Immature natural killer cell (primary cell): Measurements from ENCODE around the gene LMNTD1. TPM values are rescaled to one million over a fixed set of nuclear protein-coding genes. Genes with fewer than 3 reads are reported as not detected.

Source experiments
- DNase-seq, 3 donors: peaks; one replicate each; pipeline ENCODE4 v3.0.0; 2022; ENCODE audit warnings: mixed read lengths in 1 of 3
- H3K27ac Mint-ChIP-seq, 6 donors: one replicate each; pipeline ENCODE4 v1.8.0; 2020; ENCODE audit warnings: mixed read lengths in 6 of 6, mild to moderate bottlenecking in 5 of 6, inconsistent platforms in 4 of 6, moderate library complexity in 3 of 6
- H3K27me3 Mint-ChIP-seq, 3 donors: one replicate each; pipeline ENCODE4 v1.8.0; 2020 to 2021; ENCODE audit warnings: low read depth in 3 of 3, mild to moderate bottlenecking in 3 of 3, mixed read lengths in 3 of 3, moderate library complexity in 3 of 3, inconsistent platforms in 1 of 3
- H3K36me3 Mint-ChIP-seq, 3 donors: one replicate each; pipeline ENCODE4 v1.8.0; 2020; ENCODE audit warnings: mixed read lengths in 3 of 3, inconsistent platforms in 2 of 3, mild to moderate bottlenecking in 2 of 3
- H3K4me1 Mint-ChIP-seq, 2 donors: one replicate each; pipeline ENCODE4 v1.8.0; 2020; ENCODE audit warnings: inconsistent platforms in 2 of 2, mild to moderate bottlenecking in 2 of 2, mixed read lengths in 2 of 2, moderate library complexity in 1 of 2
- H3K4me3 Mint-ChIP-seq, 5 donors: one replicate each; pipeline ENCODE4 v1.8.0; 2020; ENCODE audit warnings: mild to moderate bottlenecking in 5 of 5, mixed read lengths in 5 of 5, inconsistent platforms in 3 of 5, moderate library complexity in 3 of 5
- H3K9me3 Mint-ChIP-seq, 6 donors: one replicate each; pipeline ENCODE4 v1.8.0; 2020; ENCODE audit warnings: mild to moderate bottlenecking in 6 of 6, mixed read lengths in 6 of 6, inconsistent platforms in 4 of 6, moderate library complexity in 3 of 6
- polyA plus RNA-seq, 3 donors: library from polyadenylated mRNA; unstranded; fragments of 300-500 nt; fragmentation: Illumina TruSeq; gene quantifications; one replicate each; pipeline ENCODE4 v1.2.3, GENCODE V29; 2021

The LMNTD1 gene
- polyA plus RNA-seq, 3 donors from 2014 or later = not detected

- Mint-ChIP-seq H3K4me1 (no peaks in the 10 kb centered on the region), H3K27me3 (peaks cover 0 to 3% (median 1%) of the 10 kb centered on the region in 3 donors), H3K36me3 (peaks cover 0 to 4% (median 0%) of the 10 kb centered on the region in 3 donors), H3K9me3 (peaks cover 0 to 5% (median under 1%) of the 10 kb centered on the region in 6 donors), H3K4me3 (no peak overlapping the region), H3K27ac (no peak overlapping the region)
- DNase-seq = no peak
Observed at GRCh38 chr12:25578411-25579143, 25.5 kb upstream of the LMNTD1 start.

DNA sequence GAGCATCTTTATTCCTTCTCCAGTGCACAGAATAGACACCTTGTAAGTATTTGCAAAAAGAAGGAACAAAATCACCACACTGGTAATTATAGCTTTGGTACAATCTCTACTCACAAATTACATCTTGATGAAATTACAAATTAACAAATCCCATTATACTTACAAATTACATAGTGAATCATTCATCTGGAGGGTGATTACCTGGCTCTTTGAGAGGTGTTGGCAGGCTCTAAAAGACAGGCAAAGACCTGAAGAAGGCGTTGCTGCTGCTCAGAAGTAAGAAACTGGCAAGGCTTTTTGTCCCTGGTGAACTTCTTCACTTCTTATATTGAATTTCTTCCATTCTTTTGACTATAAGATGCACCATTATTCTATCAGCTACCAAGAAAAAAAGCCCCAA is 21.7 kb upstream of the LMNTD1 start:
- H3K27ac Mint-ChIP-seq = no peak overlapping the region
- H3K27me3 Mint-ChIP-seq = peaks cover 0 to 3% (median 1%) of the 10 kb centered on the region in 3 donors
- H3K4me1 Mint-ChIP-seq = no peaks in the 10 kb centered on the region
- H3K9me3 Mint-ChIP-seq = peaks cover 0 to 4% (median under 1%) of the 10 kb centered on the region in 6 donors
- H3K4me3 Mint-ChIP-seq = no peak overlapping the region
- DNase-seq = no peak
- H3K36me3 Mint-ChIP-seq = peaks cover 0 to 4% (median 0%) of the 10 kb centered on the region in 3 donors

- Mint-ChIP-seq H3K9me3 (peaks cover 0 to 2% (median 0%) of the 10 kb centered on the region in 6 donors), H3K4me3 (no peak overlapping the region), H3K36me3 (peaks cover 0 to 4% (median 0%) of the 10 kb centered on the region in 3 donors), H3K4me1 (no peaks in the 10 kb centered on the region), H3K27me3 (peaks cover 0 to 3% (median 1%) of the 10 kb centered on the region in 3 donors), H3K27ac (no peak overlapping the region)
- no peak for DNase-seq
Observed at GRCh38 chr12:25573346-25573745, 20.3 kb upstream of the LMNTD1 start.

GRCh38 chr12:25570418-25570817 is 17.3 kb upstream of the LMNTD1 start:
- Mint-ChIP-seq H3K9me3 (no peaks in the 10 kb centered on the region), H3K4me3 (no peak overlapping the region), H3K4me1 (no peaks in the 10 kb centered on the region), H3K27ac (no peak overlapping the region), H3K36me3 (no peaks in the 10 kb centered on the region), H3K27me3 (peaks cover 0 to 5% (median 2%) of the 10 kb centered on the region in 3 donors)
- no peak for DNase-seq

- peaks cover 0 to under 1% (median 0%) of the 10 kb centered on the region in 3 donors for H3K36me3 Mint-ChIP-seq
- H3K4me3 Mint-ChIP-seq = no peak overlapping the region
- DNase-seq = no peak
- no peak overlapping the region for H3K27ac Mint-ChIP-seq
- peaks cover 0 to 6% (median 2%) of the 10 kb centered on the region in 3 donors for H3K27me3 Mint-ChIP-seq
- H3K4me1 Mint-ChIP-seq = no peaks in the 10 kb centered on the region
- H3K9me3 Mint-ChIP-seq = peaks cover 0 to 2% (median 0%) of the 10 kb centered on the region in 6 donors
Observed at GRCh38 chr12:25566202-25566949, 13.3 kb upstream of the LMNTD1 start.

- peaks cover 2 to 11% of the 10 kb centered on the region in 2 donors for H3K4me1 Mint-ChIP-seq
- H3K27me3 Mint-ChIP-seq = peaks cover 2 to 3% (median 2%) of the 10 kb centered on the region in 3 donors
- peaks cover 0 to 5% (median 0%) of the 10 kb centered on the region in 6 donors for H3K9me3 Mint-ChIP-seq
- no peak overlapping the region for H3K4me3 Mint-ChIP-seq
- no peak for DNase-seq
- peaks cover 0 to 6% (median 0%) of the 10 kb centered on the region in 3 donors for H3K36me3 Mint-ChIP-seq
- no peak overlapping the region for H3K27ac Mint-ChIP-seq
Observed at GRCh38 chr12:25558586-25558985, 5.5 kb upstream of the LMNTD1 start.

DNA sequence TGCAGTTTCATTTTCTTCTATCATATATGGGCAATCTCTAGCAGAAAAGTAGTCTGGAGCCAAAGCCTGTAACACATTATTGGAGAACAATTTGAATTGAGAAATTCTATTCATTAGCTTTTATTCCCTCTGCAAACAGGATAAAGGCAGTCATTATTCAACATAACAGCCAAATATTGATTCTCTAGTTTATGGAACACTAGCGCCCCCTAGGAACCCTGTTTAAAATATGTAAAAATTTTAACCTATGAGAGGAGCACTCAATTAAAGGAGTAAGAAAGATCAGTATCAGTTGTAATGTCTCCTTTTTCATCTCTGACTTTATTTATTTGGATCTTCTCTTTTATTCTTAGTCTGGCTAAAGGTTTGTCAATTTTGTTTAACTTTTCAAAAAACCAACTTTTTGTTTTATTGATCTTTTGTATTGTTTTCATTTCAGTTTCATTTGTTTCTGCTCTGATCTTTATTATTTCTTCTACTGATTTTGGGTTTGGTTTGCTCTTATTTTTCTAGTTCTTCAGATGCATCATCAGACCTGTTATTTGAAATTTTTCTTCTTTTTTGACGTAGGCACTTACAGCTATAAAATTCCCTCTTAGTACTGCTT is 4.8 kb upstream of the LMNTD1 start:
- Mint-ChIP-seq H3K27me3 (peaks cover 2 to 3% (median 2%) of the 10 kb centered on the region in 3 donors), H3K36me3 (peaks cover 0 to 6% (median 0%) of the 10 kb centered on the region in 3 donors), H3K9me3 (peaks cover 0 to 5% (median 0%) of the 10 kb centered on the region in 6 donors), H3K27ac (no peak overlapping the region), H3K4me1 (peaks cover 2 to 11% of the 10 kb centered on the region in 2 donors), H3K4me3 (no peak overlapping the region)
- DNase-seq = peak; percentile 21 to 36 (median 36)

- H3K4me1 Mint-ChIP-seq = peaks cover 2 to 11% of the 10 kb centered on the region in 2 donors
- no peak overlapping the region for H3K4me3 Mint-ChIP-seq
- DNase-seq = no peak
- H3K9me3 Mint-ChIP-seq = peaks cover 0 to 5% (median 0%) of the 10 kb centered on the region in 6 donors
- peaks cover 1 to 2% (median 2%) of the 10 kb centered on the region in 3 donors for H3K27me3 Mint-ChIP-seq
- H3K27ac Mint-ChIP-seq = no peak overlapping the region
- peaks cover 0 to 4% (median 3%) of the 10 kb centered on the region in 3 donors for H3K36me3 Mint-ChIP-seq
Observed at GRCh38 chr12:25556153-25556552, 3.1 kb upstream of the LMNTD1 start.

DNA sequence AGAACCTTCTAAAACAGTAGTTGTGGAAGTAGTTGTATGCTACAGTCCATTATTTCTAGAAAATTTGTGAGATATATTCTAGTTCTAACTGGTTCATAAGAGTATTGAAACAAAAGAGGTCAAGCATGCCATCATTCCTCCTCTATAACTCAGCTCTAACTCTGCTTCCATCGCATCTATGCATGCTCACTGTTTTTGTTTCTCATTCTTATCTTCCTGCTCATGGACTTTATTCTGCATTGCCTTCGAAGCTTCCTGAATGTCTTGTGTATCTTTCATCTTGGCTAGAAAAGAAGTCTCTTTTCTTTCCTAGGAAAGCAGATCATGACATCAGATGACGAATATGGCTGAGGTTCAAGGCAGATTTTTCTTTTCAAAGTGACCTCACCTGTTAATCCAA is 402 bp downstream of the LMNTD1 start:
- H3K27me3 Mint-ChIP-seq = peaks cover 0 to 2% (median 0%) of the 10 kb centered on the region in 3 donors
- peaks cover 0 to 4% (median 0%) of the 10 kb centered on the region in 3 donors for H3K36me3 Mint-ChIP-seq
- H3K27ac Mint-ChIP-seq = no peak overlapping the region
- H3K4me1 Mint-ChIP-seq = peaks cover under 1 to 2% of the 10 kb centered on the region in 2 donors
- peaks cover 0 to 5% (median 0%) of the 10 kb centered on the region in 6 donors for H3K9me3 Mint-ChIP-seq
- no peak for DNase-seq
- H3K4me3 Mint-ChIP-seq = no peak overlapping the region

- H3K4me3 Mint-ChIP-seq = no peak overlapping the region
Observed at GRCh38 chr12:25550186-25550585, 2.9 kb downstream of the LMNTD1 start.

GRCh38 chr12:25549120-25549519 is 4.0 kb downstream of the LMNTD1 start:
- no peak overlapping the region for H3K27ac Mint-ChIP-seq
- H3K4me1 Mint-ChIP-seq = no peaks in the 10 kb centered on the region
- H3K36me3 Mint-ChIP-seq = peaks cover 0 to 4% (median 0%) of the 10 kb centered on the region in 3 donors
- H3K9me3 Mint-ChIP-seq = peaks cover 0 to 2% (median 0%) of the 10 kb centered on the region in 6 donors
- H3K27me3 Mint-ChIP-seq = peaks cover 0 to 2% (median 0%) of the 10 kb centered on the region in 3 donors
- DNase-seq = no peak
- H3K4me3 Mint-ChIP-seq = no peak overlapping the region

More at GRCh38 chr12:25550186-25550585, 2.9 kb downstream of the LMNTD1 start:
- Mint-ChIP-seq H3K9me3 (peaks cover 0 to 2% (median 0%) of the 10 kb centered on the region in 6 donors), H3K4me1 (no peaks in the 10 kb centered on the region), H3K27ac (no peak overlapping the region), H3K36me3 (peaks cover 0 to 4% (median 0%) of the 10 kb centered on the region in 3 donors), H3K27me3 (peaks cover 0 to 2% (median 0%) of the 10 kb centered on the region in 3 donors)
- no peak for DNase-seq

DNA sequence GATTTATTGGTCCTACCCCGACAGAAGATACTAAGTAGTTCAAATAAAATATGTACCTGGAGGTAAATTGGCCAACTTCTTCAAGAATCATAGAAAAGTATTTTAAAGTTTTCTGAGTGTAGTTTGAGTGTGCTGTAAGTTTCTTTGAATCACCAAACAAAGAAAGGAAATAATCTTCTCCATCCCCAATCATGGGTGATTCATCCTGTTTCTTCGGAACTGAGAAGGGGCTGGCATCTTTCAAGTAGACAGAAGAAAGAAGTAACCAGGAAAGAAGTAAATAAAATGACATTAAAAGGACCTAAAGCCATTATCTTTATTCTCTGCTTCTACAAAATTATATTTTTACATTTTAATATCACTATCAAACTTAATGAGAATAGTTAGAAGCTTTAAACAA is 6.8 kb downstream of the LMNTD1 start:
- H3K36me3 Mint-ChIP-seq = no peaks in the 10 kb centered on the region
- H3K4me3 Mint-ChIP-seq = no peak overlapping the region
- no peaks in the 10 kb centered on the region for H3K4me1 Mint-ChIP-seq
- H3K27ac Mint-ChIP-seq = no peak overlapping the region
- peaks cover 0 to 2% (median 0%) of the 10 kb centered on the region in 3 donors for H3K27me3 Mint-ChIP-seq
- DNase-seq = no peak
- peaks cover 0 to 2% (median 0%) of the 10 kb centered on the region in 6 donors for H3K9me3 Mint-ChIP-seq

GRCh38 chr12:25533150-25533549 is 19.9 kb downstream of the LMNTD1 start:
- no peak overlapping the region for H3K27ac Mint-ChIP-seq
- no peak overlapping the region for H3K4me3 Mint-ChIP-seq
- no peak for DNase-seq
- H3K4me1 Mint-ChIP-seq = no peaks in the 10 kb centered on the region
- peaks cover 0 to 3% (median 3%) of the 10 kb centered on the region in 3 donors for H3K36me3 Mint-ChIP-seq
- H3K27me3 Mint-ChIP-seq = peaks cover 0 to 3% (median 1%) of the 10 kb centered on the region in 3 donors
- no peaks in the 10 kb centered on the region for H3K9me3 Mint-ChIP-seq
